MM.1S (cell line): ENCODE data around the gene CBFA2T2.
A peak's percentile ranks its signal among the peaks of the same experiment; 100 is the strongest.

Source experiments
- DNase-seq: peaks from one replicate; pipeline ENCODE4 v3.0.0-alpha.2; 2015
- H2AFZ ChIP-seq: fragments of 300-600 bp; sonication (generic); 2 replicates; pipeline ENCODE4 v1.6.0; 2016; ENCODE audit warnings: antibody characterized with exemption, low read length
- H3F3A ChIP-seq: fragments of 300-600 bp; sonication (generic); 2 replicates; pipeline ENCODE4 v1.6.1; 2016; ENCODE audit warnings: mild to moderate bottlenecking, antibody characterized with exemption, low read length, moderate library complexity, mixed read lengths; ENCODE audit not compliant: insufficient read depth
- H3K27ac ChIP-seq: fragments of 300-600 bp; sonication (generic); 2 replicates; pipeline ENCODE4 v1.5.1; 2016; ENCODE audit warnings: mild to moderate bottlenecking, low read length
- H3K27me3 ChIP-seq: fragments of 300-600 bp; sonication (generic); replicated peaks from 2 replicates; pipeline ENCODE4 v1.6.0; 2016; ENCODE audit warnings: low read length; ENCODE audit not compliant: insufficient read depth
- H3K36me3 ChIP-seq: fragments of 300-600 bp; sonication (generic); replicated peaks from 2 replicates; pipeline ENCODE4 v1.6.1; 2016; ENCODE audit warnings: mild to moderate bottlenecking, low read length, mixed read lengths; ENCODE audit not compliant: insufficient read depth
- H3K4me1 ChIP-seq: fragments of 300-600 bp; sonication (generic); 2 replicates; pipeline ENCODE4 v1.6.1; 2016; ENCODE audit warnings: low read length, mixed read lengths
- H3K4me2 ChIP-seq: fragments of 300-600 bp; sonication (generic); 2 replicates; pipeline ENCODE4 v1.6.0; 2016; ENCODE audit warnings: low read depth, low read length
- H3K4me3 ChIP-seq: fragments of 300-600 bp; sonication (generic); 2 replicates; pipeline ENCODE4 v1.5.1; 2016; ENCODE audit warnings: low read length, mixed read lengths
- H3K79me2 ChIP-seq: fragments of 300-600 bp; sonication (generic); 2 replicates; pipeline ENCODE4 v1.6.1; 2016; ENCODE audit warnings: mixed run types, low read length, mixed read lengths
- H3K9ac ChIP-seq: fragments of 300-600 bp; sonication (generic); 2 replicates; pipeline ENCODE4 v1.6.1; 2016; ENCODE audit warnings: low read length, mixed read lengths
- H3K9me2 ChIP-seq: fragments of 300-600 bp; sonication (generic); replicated peaks from 2 replicates; pipeline ENCODE4 v1.6.1; 2016; ENCODE audit warnings: mild to moderate bottlenecking, low read length, mixed read lengths; ENCODE audit not compliant: insufficient read depth
- H3K9me3 ChIP-seq: fragments of 300-600 bp; sonication (generic); replicated peaks from 2 replicates; pipeline ENCODE4 v1.6.1; 2016; ENCODE audit warnings: mild to moderate bottlenecking, low read length, mixed read lengths; ENCODE audit not compliant: insufficient read depth
- H4K20me1 ChIP-seq: fragments of 300-600 bp; sonication (generic); 2 replicates; pipeline ENCODE4 v1.6.1; 2016; ENCODE audit warnings: mild to moderate bottlenecking, low read length, moderate library complexity, mixed read lengths; ENCODE audit not compliant: insufficient read depth
- EZH2 ChIP-seq: fragments of 300-600 bp; sonication (generic); optimal IDR thresholded peaks from 2 replicates; pipeline ENCODE3; 2017; ENCODE audit warnings: low read depth, mild to moderate bottlenecking, antibody characterized with exemption, low read length, mixed read lengths
- EZH2phosphoT487 ChIP-seq: fragments of 300-600 bp; sonication (generic); IDR thresholded peaks from 2 replicates; pipeline ENCODE4 v1.6.1; 2018; ENCODE audit warnings: antibody characterized with exemption, low read length
- TF ChIP-seq, protein P1 (sequence below): fragments of 300-600 bp; sonication (generic); IDR thresholded peaks from 2 replicates; pipeline ENCODE4 v1.5.1; 2016; ENCODE audit warnings: antibody characterized with exemption, low read length, mixed read lengths

CBFA2T2 gene

DNA sequence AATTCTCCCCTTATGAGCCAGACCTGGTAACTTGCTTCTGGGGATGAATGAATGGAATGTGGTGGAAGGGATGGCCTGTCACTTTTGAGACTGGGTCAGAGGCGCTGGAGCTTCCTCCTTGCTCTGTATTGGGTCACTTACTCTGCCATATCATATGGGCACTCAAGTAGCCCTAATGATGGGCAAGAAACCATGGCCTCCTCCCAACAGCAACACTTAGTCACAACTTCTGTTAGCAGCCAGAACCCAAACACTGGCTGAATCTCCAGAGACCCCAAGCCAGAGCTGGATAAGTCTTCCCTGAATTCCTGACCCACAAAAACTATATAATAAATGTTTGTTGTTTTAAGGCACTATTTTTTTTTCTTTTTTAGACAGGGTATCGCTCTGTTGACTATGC lies 190.8 kb downstream of the CBFA2T2 start:
- Histone ChIP-seq H3K4me1 (peaks cover 8% of the 10 kb centered on the region), H3K79me2 (peaks cover 60% of the 10 kb centered on the region), H3K9ac (no peak overlapping the region), H3K9me2 (no peaks in the 10 kb centered on the region), H3K27ac (no peak overlapping the region), H3F3A (peaks cover 16% of the 10 kb centered on the region), H3K27me3 (no peaks in the 10 kb centered on the region), H3K9me3 (no peaks in the 10 kb centered on the region), H3K4me2 (no peak overlapping the region), H4K20me1 (no peaks in the 10 kb centered on the region), H3K4me3 (no peak overlapping the region), H3K36me3 (no peaks in the 10 kb centered on the region), H2AFZ (no peak overlapping the region)
- no peak for TF ChIP-seq EZH2
- TF ChIP-seq, protein P1, sequence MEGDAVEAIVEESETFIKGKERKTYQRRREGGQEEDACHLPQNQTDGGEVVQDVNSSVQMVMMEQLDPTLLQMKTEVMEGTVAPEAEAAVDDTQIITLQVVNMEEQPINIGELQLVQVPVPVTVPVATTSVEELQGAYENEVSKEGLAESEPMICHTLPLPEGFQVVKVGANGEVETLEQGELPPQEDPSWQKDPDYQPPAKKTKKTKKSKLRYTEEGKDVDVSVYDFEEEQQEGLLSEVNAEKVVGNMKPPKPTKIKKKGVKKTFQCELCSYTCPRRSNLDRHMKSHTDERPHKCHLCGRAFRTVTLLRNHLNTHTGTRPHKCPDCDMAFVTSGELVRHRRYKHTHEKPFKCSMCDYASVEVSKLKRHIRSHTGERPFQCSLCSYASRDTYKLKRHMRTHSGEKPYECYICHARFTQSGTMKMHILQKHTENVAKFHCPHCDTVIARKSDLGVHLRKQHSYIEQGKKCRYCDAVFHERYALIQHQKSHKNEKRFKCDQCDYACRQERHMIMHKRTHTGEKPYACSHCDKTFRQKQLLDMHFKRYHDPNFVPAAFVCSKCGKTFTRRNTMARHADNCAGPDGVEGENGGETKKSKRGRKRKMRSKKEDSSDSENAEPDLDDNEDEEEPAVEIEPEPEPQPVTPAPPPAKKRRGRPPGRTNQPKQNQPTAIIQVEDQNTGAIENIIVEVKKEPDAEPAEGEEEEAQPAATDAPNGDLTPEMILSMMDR = no peak
- no peak for TF ChIP-seq EZH2phosphoT487
- DNase-seq = peak; percentile 5

GRCh38 chr20:33681288-33681687 lies 191.4 kb downstream of the CBFA2T2 start:
- H3K27me3 ChIP-seq = no peaks in the 10 kb centered on the region
- no peak overlapping the region for H2AFZ ChIP-seq
- H3K4me1 ChIP-seq = peaks cover 8% of the 10 kb centered on the region
- no peak overlapping the region for H3K4me2 ChIP-seq
- TF ChIP-seq EZH2phosphoT487 (no peak), EZH2 (no peak)
- TF ChIP-seq, protein P1 = no peak
- no peaks in the 10 kb centered on the region for H3K9me3 ChIP-seq
- peaks cover 60% of the 10 kb centered on the region for H3K79me2 ChIP-seq
- no peaks in the 10 kb centered on the region for H3K36me3 ChIP-seq
- no peak for DNase-seq
- no peaks in the 10 kb centered on the region for H4K20me1 ChIP-seq
- no peak overlapping the region for H3K27ac ChIP-seq
- peaks cover 13% of the 10 kb centered on the region for H3F3A ChIP-seq
- H3K9me2 ChIP-seq = no peaks in the 10 kb centered on the region
- H3K9ac ChIP-seq = no peak overlapping the region
- no peak overlapping the region for H3K4me3 ChIP-seq

DNA sequence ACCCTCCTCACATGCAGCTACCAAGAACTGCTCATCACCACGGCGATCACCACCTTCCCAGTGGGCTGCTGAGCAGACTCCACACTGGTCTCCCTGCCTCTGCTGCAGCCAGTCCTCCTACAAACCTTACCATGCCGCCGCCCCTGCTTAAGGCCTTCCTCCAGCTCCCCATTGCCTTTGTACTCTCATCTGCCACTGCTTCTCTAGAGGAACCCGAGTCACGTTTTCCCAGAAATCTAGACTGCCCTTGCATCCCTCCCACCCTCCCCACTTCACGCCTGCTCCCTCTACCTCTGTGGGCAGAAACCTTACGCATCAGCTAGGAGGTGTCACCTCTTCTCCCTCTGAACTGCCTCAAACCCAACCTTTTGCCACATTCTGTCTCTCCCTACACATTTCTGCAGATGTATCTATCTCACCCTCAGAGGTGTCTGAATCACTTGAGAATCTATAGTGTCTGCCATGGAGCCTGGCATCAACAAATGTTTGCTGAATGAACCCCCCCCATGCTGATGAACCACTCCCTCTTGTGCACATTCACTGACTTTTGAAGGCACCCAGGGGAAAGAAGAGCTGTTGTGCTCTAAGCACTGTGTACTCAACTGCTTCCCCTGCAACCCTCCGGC lies 191.9 kb downstream of the CBFA2T2 start:
- no peak overlapping the region for H3K4me3 ChIP-seq
- H3K9ac ChIP-seq = no peak overlapping the region
- no peak for DNase-seq
- H3K4me2 ChIP-seq = no peak overlapping the region
- H2AFZ ChIP-seq = no peak overlapping the region
- no peaks in the 10 kb centered on the region for H4K20me1 ChIP-seq
- H3K27ac ChIP-seq = no peak overlapping the region
- no peaks in the 10 kb centered on the region for H3K36me3 ChIP-seq
- H3K4me1 ChIP-seq = peaks cover 11% of the 10 kb centered on the region
- H3K79me2 ChIP-seq = peaks cover 60% of the 10 kb centered on the region
- H3K9me2 ChIP-seq = no peaks in the 10 kb centered on the region
- no peaks in the 10 kb centered on the region for H3K27me3 ChIP-seq
- TF ChIP-seq EZH2phosphoT487 (no peak), EZH2 (no peak)
- TF ChIP-seq, protein P1 = no peak
- peaks cover 10% of the 10 kb centered on the region for H3F3A ChIP-seq
- no peaks in the 10 kb centered on the region for H3K9me3 ChIP-seq
